GM19438 (cell line): ENCODE measurements around the gene AGPAT1.
"Not testable (repeated sequence)": the region's sequence is repeated elsewhere in the genome, so short reads cannot be mapped to it uniquely, and the experiment has no call there.

Experiments used
- ATAC-seq: cut with Tn5 transposase; IDR thresholded peaks from one replicate; pipeline ENCODE4 v1.9.1; 2021; ENCODE audit warnings: low read depth; ENCODE audit not compliant: unreplicated experiment

The AGPAT1 gene

GRCh38 chr6:32175711-32176475 is at the start of gene AGPAT1:
AGPAT1 (minus strand) TSS chr6:32176084; CDS start chr6:32171496, 4,588 bp downstream.
- peak; percentile 39 for ATAC-seq

- no peak for ATAC-seq
Measured at GRCh38 chr6:32224696-32225095, 48.8 kb upstream of the AGPAT1 start.

GRCh38 chr6:32223258-32224235 is 47.7 kb upstream of the AGPAT1 start, which contains the start of gene NOTCH4:
NOTCH4 (minus strand) TSS chr6:32224067; CDS start chr6:32223928, 139 bp downstream.
- no peak for ATAC-seq

- no peak for ATAC-seq
Measured at GRCh38 chr6:32222333-32223230, 46.7 kb upstream of the AGPAT1 start.

GRCh38 chr6:32220021-32220420 is 44.1 kb upstream of the AGPAT1 start:
- no peak for ATAC-seq

- no peak for ATAC-seq
Measured at GRCh38 chr6:32218167-32218566, 42.3 kb upstream of the AGPAT1 start.

GRCh38 chr6:32216998-32217397 is 41.1 kb upstream of the AGPAT1 start:
- no peak for ATAC-seq

GRCh38 chr6:32216285-32216684 is 40.4 kb upstream of the AGPAT1 start:
- no peak for ATAC-seq

- no peak for ATAC-seq
Measured at GRCh38 chr6:32215617-32216016, 39.7 kb upstream of the AGPAT1 start.

- no peak for ATAC-seq
Measured at GRCh38 chr6:32214126-32214525, 38.2 kb upstream of the AGPAT1 start.

GRCh38 chr6:32213649-32214048 is 37.8 kb upstream of the AGPAT1 start:
- no peak for ATAC-seq

- no peak for ATAC-seq
Measured at GRCh38 chr6:32212076-32212760, 36.3 kb upstream of the AGPAT1 start.

- ATAC-seq = not testable (repeated sequence)
Measured at GRCh38 chr6:32211432-32211831, 35.5 kb upstream of the AGPAT1 start.

- ATAC-seq = no peak
Measured at GRCh38 chr6:32210191-32210601, 34.3 kb upstream of the AGPAT1 start.

- ATAC-seq = no peak
Measured at GRCh38 chr6:32208996-32209395, 33.1 kb upstream of the AGPAT1 start.

GRCh38 chr6:32204268-32204715 is 28.4 kb upstream of the AGPAT1 start:
- no peak for ATAC-seq

- ATAC-seq = no peak
Measured at GRCh38 chr6:32203426-32204267, 27.8 kb upstream of the AGPAT1 start.

GRCh38 chr6:32202186-32202585 is 26.3 kb upstream of the AGPAT1 start:
- ATAC-seq = no peak
